Skeletal muscle cell (primary cell): Measurements from ENCODE around the gene CEP85.

Source experiments
- DNase-seq: peaks from one replicate; pipeline ENCODE4 v3.0.0-alpha.2; 2010; ENCODE audit warnings: low read depth
- H3K4me3 ChIP-seq: 2 replicates; pipeline ENCODE4 v1.5.1; 2011; ENCODE audit warnings: low read depth, mild to moderate bottlenecking, control low read depth, low read length, moderate library complexity

Gene CEP85

DNA sequence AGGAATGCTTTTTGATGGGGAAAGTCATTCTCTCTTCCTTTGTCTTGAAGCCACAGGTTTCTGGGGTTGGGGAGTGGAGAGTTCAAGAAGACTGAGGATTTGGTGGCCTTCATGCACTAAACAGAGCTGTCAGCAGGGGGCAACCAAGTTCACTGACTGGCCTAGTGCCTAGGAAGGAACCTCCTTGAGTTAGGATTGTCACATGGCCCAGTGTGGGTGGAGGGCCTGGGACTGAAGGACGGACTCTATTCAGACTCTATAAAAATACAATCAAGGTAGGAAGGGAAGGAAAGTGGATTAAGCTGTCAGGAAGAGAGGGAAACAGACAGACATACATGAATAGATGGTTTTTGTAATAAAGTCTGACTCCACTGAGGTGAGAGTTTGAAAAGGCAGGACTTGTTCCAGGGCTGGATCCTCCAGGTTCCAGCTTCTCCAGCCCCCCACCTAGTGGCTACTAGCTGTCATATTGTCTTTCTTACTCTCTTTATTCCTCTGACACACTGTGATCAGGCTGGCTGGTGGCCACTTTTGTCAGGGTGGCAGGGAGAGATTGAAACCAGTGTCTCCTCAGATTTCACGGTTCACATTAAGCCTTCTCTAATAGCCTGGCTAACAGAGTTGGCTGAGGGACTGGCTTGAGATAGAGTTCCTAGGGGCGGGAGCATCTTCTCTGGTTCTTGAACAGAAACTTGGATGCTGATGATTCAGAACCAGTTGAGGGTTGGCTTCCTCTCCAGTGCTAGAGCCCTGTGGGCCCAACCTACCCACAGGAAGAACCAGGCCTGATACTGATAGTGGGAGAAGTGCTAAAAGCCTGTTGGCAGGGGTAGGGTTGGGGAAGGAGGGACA, 41.8 kb downstream of the CEP85 start:
- peak; percentile 96 for DNase-seq

GRCh38 chr1:26276432-26276838, 42.4 kb downstream of the CEP85 start:
- H3K4me3 ChIP-seq = no peak overlapping the region
- DNase-seq = no peak

More for the DNA sequence above, 41.8 kb downstream of the CEP85 start:
- peak overlapping the region; percentile 3 for H3K4me3 ChIP-seq

DNA sequence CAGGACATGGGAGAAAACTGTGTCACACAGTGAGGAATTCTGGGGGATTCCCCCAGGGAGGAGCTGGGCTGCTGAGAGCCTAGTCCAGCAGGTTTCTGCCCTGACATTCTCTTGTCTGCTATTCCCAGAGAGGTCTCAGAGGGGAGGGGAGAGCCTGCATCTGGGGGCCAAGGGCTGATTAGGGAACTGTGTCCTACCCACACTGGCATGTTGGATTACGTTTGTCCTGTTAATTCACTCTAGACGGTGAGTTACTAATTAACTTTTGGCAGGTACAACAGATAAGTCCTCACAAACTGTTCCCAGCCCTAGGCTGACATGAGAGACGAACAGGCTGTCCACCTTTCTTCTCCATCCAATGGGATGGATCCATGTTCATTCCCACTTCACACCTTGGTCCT, 43.3 kb downstream of the CEP85 start:
- DNase-seq = no peak

GRCh38 chr1:26277719-26278118, 43.7 kb downstream of the CEP85 start:
- no peak for DNase-seq
- H3K4me3 ChIP-seq = no peak overlapping the region

More for the DNA sequence above, 43.3 kb downstream of the CEP85 start:
- no peak overlapping the region for H3K4me3 ChIP-seq

- no peak for DNase-seq
- H3K4me3 ChIP-seq = no peak overlapping the region
Measured at GRCh38 chr1:26278303-26278702, 44.3 kb downstream of the CEP85 start.

DNA sequence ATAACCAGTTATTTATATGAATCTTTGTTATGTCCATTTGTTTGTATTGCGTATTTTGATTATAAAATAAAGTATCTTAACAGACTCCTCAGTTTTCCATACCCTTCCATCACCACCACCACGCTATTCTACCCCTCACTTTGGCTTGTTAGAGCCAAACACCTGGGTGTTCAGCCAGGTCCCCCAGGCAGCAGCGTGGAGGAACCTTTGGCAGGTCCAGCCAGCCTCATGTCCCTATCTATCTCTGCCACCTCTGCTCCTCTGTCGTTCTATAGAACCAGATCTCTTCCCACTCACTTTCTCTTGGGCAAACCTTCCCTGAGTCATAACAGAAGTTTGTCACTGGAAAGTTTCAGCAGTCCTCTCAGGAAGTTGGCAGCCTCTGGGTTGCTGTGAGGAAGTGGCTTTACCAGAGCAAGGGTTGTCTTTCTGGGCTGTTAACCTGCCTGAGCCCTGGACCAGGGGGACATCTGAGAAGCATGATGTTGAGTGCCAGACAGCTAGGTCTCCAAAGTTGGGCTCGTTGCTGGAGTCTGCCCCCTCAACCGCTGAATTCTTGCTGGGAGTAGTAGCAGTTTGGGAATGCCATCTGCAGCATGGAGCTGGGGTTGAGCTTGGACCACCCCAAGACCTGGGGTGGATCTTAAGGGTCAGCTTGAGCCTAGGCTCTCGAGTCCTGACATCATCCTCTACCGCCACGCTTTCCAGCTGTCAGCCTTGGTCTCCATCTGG, 44.9 kb downstream of the CEP85 start:
- H3K4me3 ChIP-seq = peak overlapping the region; percentile 86
- DNase-seq = no peak

GRCh38 chr1:26279456-26280332, 45.7 kb downstream of the CEP85 start, which contains the start of gene SH3BGRL3:
Gene SH3BGRL3, plus strand, starts transcription at chr1:26280086. Its CDS starts 70 bp downstream, at chr1:26280156.
- H3K4me3 ChIP-seq = peak within 1 kb of the TSS; percentile 86
- DNase-seq = peak; percentile 62

DNA sequence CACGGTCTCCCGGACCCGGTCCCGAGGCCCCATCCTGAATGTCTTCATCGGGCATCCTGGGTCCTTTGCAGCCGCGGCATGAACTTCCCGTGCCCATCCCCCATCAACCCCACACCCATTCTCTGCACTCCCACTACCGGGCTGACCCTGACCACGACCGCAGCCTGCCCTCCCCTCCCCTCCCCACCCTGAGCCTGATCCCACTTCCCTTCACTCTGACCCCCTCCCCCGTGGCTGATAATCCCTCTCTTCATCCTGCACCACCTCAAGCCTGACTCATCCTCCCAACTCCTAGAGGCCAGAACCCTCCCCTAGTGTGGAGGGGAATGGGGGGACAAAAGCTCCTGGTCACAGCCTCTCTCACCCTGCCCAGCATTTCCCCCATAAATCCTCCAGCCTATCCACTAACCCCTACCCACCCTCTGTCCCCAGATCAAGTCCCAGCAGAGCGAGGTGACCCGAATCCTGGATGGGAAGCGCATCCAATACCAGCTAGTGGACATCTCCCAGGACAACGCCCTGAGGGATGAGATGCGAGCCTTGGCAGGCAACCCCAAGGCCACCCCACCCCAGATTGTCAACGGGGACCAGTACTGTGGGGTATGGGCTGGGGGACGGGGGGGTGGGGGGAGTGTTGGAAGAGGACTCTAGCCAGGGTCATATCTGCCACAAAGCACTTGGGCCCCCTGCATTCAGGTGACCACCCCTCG, 46.5 kb downstream of the CEP85 start:
- H3K4me3 ChIP-seq = peak overlapping the region; percentile 86
- DNase-seq = no peak

GRCh38 chr1:26281091-26281958, 47.3 kb downstream of the CEP85 start:
- no peak for DNase-seq
- H3K4me3 ChIP-seq = peak overlapping the region; percentile 86

- no peak for DNase-seq
- peak overlapping the region; percentile 86 for H3K4me3 ChIP-seq
Measured at GRCh38 chr1:26281971-26282370, 48.0 kb downstream of the CEP85 start.

GRCh38 chr1:26282401-26282918, 48.5 kb downstream of the CEP85 start:
- no peak for DNase-seq
- peak overlapping the region; percentile 86 for H3K4me3 ChIP-seq

DNA sequence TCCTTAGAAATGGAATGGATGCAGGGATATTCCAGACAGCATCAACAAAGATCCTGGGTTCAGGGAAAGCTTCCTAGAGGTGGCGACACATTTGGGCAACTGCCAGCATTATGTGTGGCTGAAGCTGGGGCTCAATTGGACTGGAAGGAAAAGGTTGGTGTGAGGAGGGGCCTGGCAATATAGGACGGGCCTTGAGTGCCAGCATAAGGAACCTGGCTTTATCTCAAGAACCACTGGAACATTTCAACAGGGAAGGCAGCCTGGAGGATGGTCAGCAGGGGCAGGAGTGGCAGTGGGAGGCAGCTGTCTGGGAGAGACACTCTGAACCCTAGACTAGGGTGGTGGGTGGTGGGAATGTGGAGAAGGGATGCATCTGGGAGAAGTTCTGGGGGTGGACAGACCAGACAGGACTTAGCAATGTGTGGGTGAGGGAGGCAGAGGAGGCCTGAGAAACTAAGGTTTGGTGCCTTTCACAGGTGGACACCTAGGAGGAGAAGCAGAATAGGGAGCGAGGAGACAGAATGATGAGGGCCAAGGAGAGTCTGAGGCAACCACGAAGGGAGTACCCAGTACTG, 49.4 kb downstream of the CEP85 start:
- DNase-seq = no peak
- no peak overlapping the region for H3K4me3 ChIP-seq

- no peak overlapping the region for H3K4me3 ChIP-seq
- no peak for DNase-seq
Measured at GRCh38 chr1:26283871-26284596, 50.0 kb downstream of the CEP85 start.

DNA sequence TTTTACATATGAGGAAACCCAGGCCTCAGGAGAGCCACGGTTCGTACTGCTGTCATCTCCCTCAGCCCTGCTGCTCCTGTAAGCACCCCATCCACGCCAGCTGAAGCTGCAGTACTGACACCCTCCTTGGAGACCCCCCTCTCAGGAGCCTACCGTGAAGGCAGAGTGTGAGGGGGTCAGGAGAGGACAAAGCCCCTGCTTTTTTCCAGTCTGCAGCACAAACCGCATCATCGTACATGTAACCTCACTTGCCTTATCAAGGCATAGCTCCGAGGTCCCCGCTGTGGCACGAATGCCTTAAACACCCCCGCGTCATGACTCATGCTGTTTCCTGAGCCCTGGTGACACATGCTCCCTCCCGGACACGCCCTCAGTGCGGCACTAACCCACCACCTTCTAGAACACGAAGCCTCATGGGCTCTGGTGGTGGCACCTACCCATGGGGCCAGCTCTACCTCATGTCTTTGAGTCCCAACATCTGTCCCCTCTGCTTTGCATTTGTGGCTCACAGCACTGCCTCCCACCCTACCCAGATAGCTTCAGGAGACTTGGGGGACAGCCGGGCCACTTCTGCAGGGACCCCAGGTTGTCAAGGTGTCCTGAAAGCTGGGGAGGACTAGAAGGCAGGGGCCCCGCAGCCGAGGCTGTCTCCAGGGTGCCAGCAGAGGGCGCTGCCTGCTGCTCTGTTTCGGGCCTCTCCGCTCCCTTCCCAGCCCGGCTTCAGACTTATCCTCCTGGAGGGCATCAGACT, 50.8 kb downstream of the CEP85 start:
- no peak overlapping the region for H3K4me3 ChIP-seq
- DNase-seq = peak; percentile 80

GRCh38 chr1:26285366-26286063, 51.5 kb downstream of the CEP85 start:
- no peak for DNase-seq
- H3K4me3 ChIP-seq = no peak overlapping the region

DNA sequence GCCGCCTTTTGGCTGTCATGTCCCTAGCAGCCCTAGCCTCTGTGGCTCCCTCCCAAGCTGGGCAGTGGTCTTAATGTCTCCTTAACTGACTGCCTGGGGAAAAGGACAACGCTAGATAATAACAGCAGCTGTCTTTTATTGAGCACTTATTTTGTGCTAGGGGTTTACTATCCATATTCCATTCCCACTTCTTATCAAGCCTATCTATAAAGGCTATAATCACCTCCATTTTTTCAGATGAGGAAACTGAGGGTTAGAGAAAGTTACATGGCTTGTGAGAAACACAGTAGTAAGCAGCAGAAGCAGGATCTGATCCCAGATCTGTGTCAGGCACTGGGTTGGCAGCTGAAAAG, 52.0 kb downstream of the CEP85 start:
- DNase-seq = no peak
- no peak overlapping the region for H3K4me3 ChIP-seq
